ENCODE data around the gene KCNAB2. TPM values are rescaled to one million over a fixed set of nuclear protein-coding genes. Genes with fewer than 3 reads are reported as not detected.

Gene KCNAB2
- total RNA-seq, 1 donor from 2014 or later, result 17.9 TPM

GRCh38 chr1:6048179-6048867, 2.6 kb downstream of the KCNAB2 start:
- no peak for DNase-seq (ENCODE audit: low spot score in 2 of 2)
- H3K36me3 ChIP-seq, result no peaks in the 10 kb centered on the region
- intact Hi-C loops (cut with DNase I), result no loop called here
- TF ChIP-seq CTCF (IDR thresholded peaks at IDR 0.05), result no peak
- H3K4me1 ChIP-seq, result no peaks in the 10 kb centered on the region
- H3K4me3 ChIP-seq, result no peak overlapping the region
- H3K9me3 ChIP-seq, result no peaks in the 10 kb centered on the region
- no peaks in the 10 kb centered on the region for H3K27me3 ChIP-seq
- no peak overlapping the region for H3K27ac ChIP-seq

DNA sequence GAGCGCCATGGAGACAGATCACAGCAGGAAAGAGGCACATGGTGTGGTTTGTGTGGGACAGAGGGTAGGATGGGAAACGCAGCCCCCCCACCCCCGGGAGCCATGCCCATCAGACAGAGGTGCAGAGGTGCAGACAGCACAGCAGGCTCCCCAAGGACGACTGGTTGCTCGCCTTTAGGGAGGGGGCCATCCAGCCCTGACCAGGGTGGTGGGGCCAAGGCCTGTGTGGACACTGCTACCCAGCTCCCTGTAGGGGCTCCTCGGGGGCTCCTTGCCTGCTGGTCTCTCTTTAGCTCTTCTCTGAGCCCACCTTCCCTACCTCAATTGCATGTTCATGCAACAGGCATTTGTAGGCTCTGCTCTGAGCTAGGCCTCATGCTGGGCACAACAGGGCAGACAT, 3.7 kb downstream of the KCNAB2 start:
- H3K36me3 ChIP-seq, result no peaks in the 10 kb centered on the region
- H3K27ac ChIP-seq, result no peak overlapping the region
- no peaks in the 10 kb centered on the region for H3K4me1 ChIP-seq
- H3K9me3 ChIP-seq, result no peaks in the 10 kb centered on the region
- DNase-seq (ENCODE audit: low spot score in 2 of 2), result no peak
- H3K27me3 ChIP-seq, result no peaks in the 10 kb centered on the region
- H3K4me3 ChIP-seq, result no peak overlapping the region
- TF ChIP-seq CTCF (IDR thresholded peaks at IDR 0.05), result no peak
- intact Hi-C loops (cut with DNase I), result no loop called here

DNA sequence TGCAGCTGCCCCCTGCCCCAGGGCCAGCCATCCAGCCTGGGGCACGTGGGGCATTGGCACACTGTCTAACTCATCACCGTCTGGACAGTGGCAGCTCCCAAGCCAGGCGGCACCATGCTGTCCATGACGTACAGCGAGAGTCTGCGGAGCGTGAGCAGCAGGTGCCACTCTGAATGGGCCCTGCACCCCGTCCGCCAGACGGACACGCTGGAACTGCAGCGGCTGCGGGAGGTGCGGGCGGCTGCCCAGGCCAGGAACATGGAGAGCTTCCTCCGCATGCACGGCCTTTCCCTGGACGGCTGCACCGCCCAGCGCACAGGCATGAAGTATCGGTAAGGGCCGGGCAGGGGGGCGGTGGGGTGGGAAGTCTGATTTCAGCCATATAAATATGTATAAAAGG, 5.7 kb downstream of the KCNAB2 start:
- no peaks in the 10 kb centered on the region for H3K27me3 ChIP-seq
- intact Hi-C loops (cut with DNase I), result loop anchor here (5.0 kb wide), 1 partner anchor 196 kb away; no protein-coding TSS in a partner anchor
- H3K4me1 ChIP-seq, result no peaks in the 10 kb centered on the region
- TF ChIP-seq CTCF (IDR thresholded peaks at IDR 0.05), result no peak
- no peaks in the 10 kb centered on the region for H3K9me3 ChIP-seq
- H3K27ac ChIP-seq, result no peak overlapping the region
- DNase-seq (ENCODE audit: low spot score in 2 of 2), result no peak
- H3K4me3 ChIP-seq, result no peak overlapping the region
- H3K36me3 ChIP-seq, result no peaks in the 10 kb centered on the region

GRCh38 chr1:6052543-6053205, 7.0 kb downstream of the KCNAB2 start:
- Histone ChIP-seq H3K4me3 (no peak overlapping the region), H3K9me3 (no peaks in the 10 kb centered on the region), H3K4me1 (no peaks in the 10 kb centered on the region), H3K27ac (no peak overlapping the region), H3K36me3 (no peaks in the 10 kb centered on the region), H3K27me3 (no peaks in the 10 kb centered on the region)
- TF ChIP-seq CTCF (IDR thresholded peaks at IDR 0.05), result peak in 1 of 3 experiments; percentile 42
- intact Hi-C loops (cut with DNase I), result loop anchor here (5.0 kb wide), 1 partner anchor 195 kb away; no protein-coding TSS in a partner anchor
- DNase-seq (ENCODE audit: low spot score in 2 of 2), result no peak

GRCh38 chr1:6053206-6053546, 7.5 kb downstream of the KCNAB2 start:
- H3K4me3 ChIP-seq, result no peak overlapping the region
- intact Hi-C loops (cut with DNase I), result loop anchor here (5.0 kb wide), 1 partner anchor 194 kb away; no protein-coding TSS in a partner anchor
- H3K36me3 ChIP-seq, result no peaks in the 10 kb centered on the region
- H3K27me3 ChIP-seq, result no peaks in the 10 kb centered on the region
- no peak overlapping the region for H3K27ac ChIP-seq
- H3K4me1 ChIP-seq, result no peaks in the 10 kb centered on the region
- H3K9me3 ChIP-seq, result no peaks in the 10 kb centered on the region
- no peak for TF ChIP-seq CTCF (IDR thresholded peaks at IDR 0.05)
- DNase-seq (ENCODE audit: low spot score in 2 of 2), result no peak
